ENCODE results near the gene CSF1R. TPM values are rescaled to one million over a fixed set of nuclear protein-coding genes. Genes with fewer than 3 reads are reported as not detected.

The CSF1R gene
- total RNA-seq, 1 donor from 2014 or later = not detected

GRCh38 chr5:150082889-150083288 lies 3.5 kb downstream of the CSF1R start:
- Histone ChIP-seq H3K36me3 (ENCODE audit: control insufficient read depth, insufficient read depth, low read length) (no peaks in the 10 kb centered on the region), H3K27me3 (ENCODE audit: control insufficient read depth, insufficient read depth, low read length) (peaks cover 14% of the 10 kb centered on the region), H3K4me3 (ENCODE audit: low read depth, low read length) (no peak overlapping the region)
- FAIRE-seq (no peak), DNase-seq (ENCODE audit: low read depth) (no peak)
- TF ChIP-seq CTCF (IDR thresholded peaks at IDR 0.05; ENCODE audit: insufficient read depth, low read length, severe bottlenecking) = no peak

- no peak for DNase-seq (ENCODE audit: low read depth)
- Histone ChIP-seq H3K27me3 (ENCODE audit: control insufficient read depth, insufficient read depth, low read length) (peaks cover 13% of the 10 kb centered on the region), H3K36me3 (ENCODE audit: control insufficient read depth, insufficient read depth, low read length) (no peaks in the 10 kb centered on the region), H3K4me3 (ENCODE audit: low read depth, low read length) (no peak overlapping the region)
- TF ChIP-seq CTCF (IDR thresholded peaks at IDR 0.05; ENCODE audit: insufficient read depth, low read length, severe bottlenecking) = no peak
- no peak for FAIRE-seq
Measured at GRCh38 chr5:150082374-150082773, 4.0 kb downstream of the CSF1R start.

GRCh38 chr5:150081541-150082283 lies 4.6 kb downstream of the CSF1R start:
- no peak for TF ChIP-seq CTCF (IDR thresholded peaks at IDR 0.05; ENCODE audit: insufficient read depth, low read length, severe bottlenecking)
- H3K36me3 ChIP-seq (ENCODE audit: control insufficient read depth, insufficient read depth, low read length) = no peaks in the 10 kb centered on the region
- H3K27me3 ChIP-seq (ENCODE audit: control insufficient read depth, insufficient read depth, low read length) = peaks cover 9% of the 10 kb centered on the region
- no peak for FAIRE-seq
- no peak for DNase-seq (ENCODE audit: low read depth)
- H3K4me3 ChIP-seq (ENCODE audit: low read depth, low read length) = no peak overlapping the region

- TF ChIP-seq CTCF (IDR thresholded peaks at IDR 0.05; ENCODE audit: insufficient read depth, low read length, severe bottlenecking) = no peak
- H3K36me3 ChIP-seq (ENCODE audit: control insufficient read depth, insufficient read depth, low read length) = no peaks in the 10 kb centered on the region
- H3K27me3 ChIP-seq (ENCODE audit: control insufficient read depth, insufficient read depth, low read length) = peaks cover 4% of the 10 kb centered on the region
- no peak overlapping the region for H3K4me3 ChIP-seq (ENCODE audit: low read depth, low read length)
- peak; percentile 28 for FAIRE-seq
- no peak for DNase-seq (ENCODE audit: low read depth)
Measured at GRCh38 chr5:150080696-150081435, 5.5 kb downstream of the CSF1R start.

GRCh38 chr5:150079909-150080461 lies 6.4 kb downstream of the CSF1R start:
- H3K27me3 ChIP-seq (ENCODE audit: control insufficient read depth, insufficient read depth, low read length) = peaks cover 3% of the 10 kb centered on the region
- no peak for FAIRE-seq
- no peak for DNase-seq (ENCODE audit: low read depth)
- TF ChIP-seq CTCF (IDR thresholded peaks at IDR 0.05; ENCODE audit: insufficient read depth, low read length, severe bottlenecking) = no peak
- no peak overlapping the region for H3K4me3 ChIP-seq (ENCODE audit: low read depth, low read length)
- H3K36me3 ChIP-seq (ENCODE audit: control insufficient read depth, insufficient read depth, low read length) = no peaks in the 10 kb centered on the region
